HepG2 (cell line): ENCODE results near the gene MAP2K3. TPM values are rescaled to one million over a fixed set of nuclear protein-coding genes. Genes with fewer than 3 reads are reported as not detected.

Experiments
- HCFC1 ChIP-seq: fragments of 150-350 bp; IDR thresholded peaks from 2 replicates; pipeline ENCODE4 v1.6.1; 2014; ENCODE audit warnings: low read depth, low read length
- HNRNPK ChIP-seq: fragments of 200-400 bp; formaldehyde crosslinking; IDR thresholded peaks from 2 replicates; pipeline ENCODE4 v1.6.1; 2018; ENCODE audit warnings: low read length, low read depth, moderate library complexity, mild to moderate bottlenecking; ENCODE audit not compliant: poor library complexity, severe bottlenecking
- ISX ChIP-seq: sonication (generic); formaldehyde crosslinking; conservative IDR thresholded peaks from 2 replicates; pipeline ENCODE4 v1.5.0; 2020; ENCODE audit warnings: missing genetic modification reagents
- KLF16 ChIP-seq, 2 experiments: sonication (generic) in 1 of 2; formaldehyde crosslinking in 1 of 2; IDR thresholded peaks; 2 replicates each; pipeline versions ENCODE4 v1.6.1 to v1.8.0; 2016 to 2023; ENCODE audit warnings: missing genetic modification reagents in 2 of 2, missing compliant biosample characterization in 1 of 2
- PCBP1 ChIP-seq: fragments of 200-400 bp; formaldehyde crosslinking; IDR thresholded peaks from 2 replicates; pipeline ENCODE4 v1.6.1; 2017; ENCODE audit warnings: mild to moderate bottlenecking, low read depth, low read length, borderline replicate concordance
- POGZ ChIP-seq: sonication (generic); formaldehyde crosslinking; IDR thresholded peaks from 2 replicates; pipeline ENCODE4 v1.4.0; 2020; ENCODE audit warnings: mild to moderate bottlenecking, missing genetic modification reagents
- SRF ChIP-seq: IDR thresholded peaks from 2 replicates; pipeline ENCODE4 v1.6.1; 2011; ENCODE audit warnings: mild to moderate bottlenecking, low read depth, low read length, moderate library complexity
- TAF1 ChIP-seq: sonication (generic); formaldehyde crosslinking; IDR thresholded peaks from 2 replicates; pipeline ENCODE4 v1.4.0; 2020; ENCODE audit warnings: missing genetic modification reagents
- TBP ChIP-seq: sonication (generic); formaldehyde crosslinking; IDR thresholded peaks from 2 replicates; pipeline ENCODE4 v1.5.0; 2020; ENCODE audit warnings: missing genetic modification reagents
- TGIF2 ChIP-seq: IDR thresholded peaks from 2 replicates; pipeline ENCODE4 v1.6.1; 2016; ENCODE audit warnings: control low read depth, missing compliant biosample characterization
- THAP11 ChIP-seq: IDR thresholded peaks from 2 replicates; pipeline ENCODE4 v1.6.1; 2016; ENCODE audit warnings: missing biosample characterization, missing genetic modification reagents
- TOPORS ChIP-seq: sonication (generic); formaldehyde crosslinking; IDR thresholded peaks from 2 replicates; pipeline ENCODE4 v1.8.0; 2023; ENCODE audit warnings: mild to moderate bottlenecking, missing genetic modification reagents
- ZBTB7A ChIP-seq: sonication (generic); formaldehyde crosslinking; IDR thresholded peaks from 2 replicates; pipeline ENCODE4 v1.8.0; 2022; ENCODE audit warnings: mild to moderate bottlenecking, missing genetic modification reagents
- ZNF773 ChIP-seq: sonication (generic); formaldehyde crosslinking; IDR thresholded peaks from 2 replicates; pipeline ENCODE4 v1.4.0; 2020; ENCODE audit warnings: missing genetic modification reagents, borderline replicate concordance
- polyA plus RNA-seq, 8 experiments: library from polyadenylated mRNA; depleted of rRNA in 3 of 8; stranded (reverse) in 7 of 8; unstranded in 1 of 8; fragments of >200 nt; fragmentation: Illumina TruSeq in 4 of 8; extraction: Trizol in 4 of 8; gene quantifications; 2 replicates each; pipeline versions ENCODE4 v1.2.1 to v1.2.3, GENCODE V29; 2011 to 2016; ENCODE audit warnings: low read depth in 4 of 8, missing spikeins in 1 of 8, mixed read lengths in 1 of 8; ENCODE audit not compliant: insufficient read depth in 1 of 8
- total RNA-seq, 5 experiments: library from RNA; depleted of rRNA; stranded (reverse); fragments of >200 nt; fragmentation: Illumina TruSeq; extraction: Trizol; gene quantifications; 2 replicates each; pipeline ENCODE4 v1.2.3, GENCODE V29; 2016; ENCODE audit warnings: low read depth in 1 of 5
- TF ChIP-seq, protein P1 (sequence below), 2 experiments: sonication (generic) in 1 of 2; formaldehyde crosslinking in 1 of 2; IDR thresholded peaks; 2 replicates each; pipeline versions ENCODE4 v1.5.1 to v1.6.1; 2011 to 2020; ENCODE audit warnings: borderline replicate concordance in 1 of 2, low read depth in 1 of 2, low read length in 1 of 2, mild to moderate bottlenecking in 1 of 2, missing genetic modification reagents in 1 of 2, moderate library complexity in 1 of 2
- TF ChIP-seq, protein P2 (sequence below): sonication (generic); formaldehyde crosslinking; IDR thresholded peaks from 2 replicates; pipeline ENCODE4 v1.8.0; 2022; ENCODE audit warnings: low read depth, missing genetic modification reagents
- TF ChIP-seq, protein P3 (sequence below): sonication (generic); formaldehyde crosslinking; IDR thresholded peaks from 2 replicates; pipeline ENCODE4 v1.5.1; 2020; ENCODE audit warnings: mild to moderate bottlenecking, missing genetic modification reagents, moderate library complexity
- TF ChIP-seq, protein P4 (sequence below): sonication (generic); formaldehyde crosslinking; IDR thresholded peaks from 2 replicates; pipeline ENCODE4 v1.4.0; 2020; ENCODE audit warnings: missing genetic modification reagents

Gene MAP2K3
- total and polyA plus RNA-seq, 2 of the 13 experiments (the other 11 are each of a cell fraction or from before 2014, with no cell fraction given): 20.5 to 27.4 TPM

DNA sequence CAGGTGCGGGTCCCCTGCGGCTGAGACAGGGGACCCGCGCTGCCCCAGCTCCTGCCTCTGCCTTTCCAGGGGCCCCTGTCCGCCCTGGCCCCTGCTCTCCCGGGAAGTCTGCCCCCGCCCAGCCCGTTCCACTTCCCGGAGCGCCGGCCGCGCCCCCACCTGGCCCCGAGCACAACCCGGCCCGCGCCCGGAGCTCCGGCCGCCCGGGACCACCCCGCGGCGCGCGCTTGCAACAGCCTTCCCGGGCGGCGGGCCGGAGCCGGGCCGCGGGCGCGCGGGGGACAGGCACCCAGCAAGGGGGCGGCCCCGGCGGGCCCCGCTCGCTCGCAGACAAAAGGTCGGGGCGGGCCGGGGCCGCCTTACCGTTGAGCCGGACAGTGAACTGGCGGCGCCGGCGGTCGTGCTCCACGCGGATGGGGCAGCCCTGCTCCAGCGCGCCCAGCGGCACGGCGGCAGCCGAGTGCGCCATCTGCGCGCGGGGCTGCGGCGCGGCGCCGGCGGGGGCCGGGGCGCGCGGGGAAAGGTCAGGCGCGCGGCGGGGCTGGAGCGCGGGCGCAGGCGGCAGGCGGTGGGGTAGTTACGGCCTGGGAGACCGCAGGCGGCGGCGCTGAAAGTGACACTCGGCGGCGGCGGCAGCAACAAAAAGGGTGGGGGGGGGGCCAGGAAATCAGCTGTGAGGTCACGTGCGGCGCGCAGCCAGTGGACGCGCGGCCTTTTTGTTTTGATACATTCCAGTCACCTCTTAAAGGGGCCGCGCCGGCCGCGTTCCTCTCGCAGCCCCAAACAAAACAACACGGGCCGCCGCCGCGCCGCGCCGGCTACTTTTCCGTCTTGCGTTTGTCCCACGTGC, 31.5 kb upstream of the MAP2K3 start, which contains the start of gene NATD1 (continued):
- TF ChIP-seq, protein P1, sequence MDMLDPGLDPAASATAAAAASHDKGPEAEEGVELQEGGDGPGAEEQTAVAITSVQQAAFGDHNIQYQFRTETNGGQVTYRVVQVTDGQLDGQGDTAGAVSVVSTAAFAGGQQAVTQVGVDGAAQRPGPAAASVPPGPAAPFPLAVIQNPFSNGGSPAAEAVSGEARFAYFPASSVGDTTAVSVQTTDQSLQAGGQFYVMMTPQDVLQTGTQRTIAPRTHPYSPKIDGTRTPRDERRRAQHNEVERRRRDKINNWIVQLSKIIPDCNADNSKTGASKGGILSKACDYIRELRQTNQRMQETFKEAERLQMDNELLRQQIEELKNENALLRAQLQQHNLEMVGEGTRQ (IDR thresholded peaks at IDR 0.05; ENCODE audit: low read depth, low read length): peak; percentile 89
- TF ChIP-seq, protein P1 (CRISPR knock-in tag; IDR thresholded peaks at IDR 0.05; ENCODE audit: borderline replicate concordance): peak; percentile 91; the same call in 1 of the 2 replicates
- no peak for TF ChIP-seq TOPORS
- TF ChIP-seq TBP (CRISPR knock-in tag): no peak
- 0 out of 2 replicates have a peak, but pooled peaks have one; percentile 37 for TF ChIP-seq THAP11 (CRISPR knock-in tag)
- 0 out of 2 replicates have a peak, but pooled peaks have one; percentile 33 for TF ChIP-seq POGZ
- no peak for TF ChIP-seq ZBTB7A (CRISPR knock-in tag)
- TF ChIP-seq ZNF773: no peak
- no peak for TF ChIP-seq HCFC1
- peak; percentile 93 for TF ChIP-seq HNRNPK
- peak; percentile 34; the same call in 1 of the 2 replicates for TF ChIP-seq TGIF2 (CRISPR knock-in tag)
- TF ChIP-seq, protein P2, sequence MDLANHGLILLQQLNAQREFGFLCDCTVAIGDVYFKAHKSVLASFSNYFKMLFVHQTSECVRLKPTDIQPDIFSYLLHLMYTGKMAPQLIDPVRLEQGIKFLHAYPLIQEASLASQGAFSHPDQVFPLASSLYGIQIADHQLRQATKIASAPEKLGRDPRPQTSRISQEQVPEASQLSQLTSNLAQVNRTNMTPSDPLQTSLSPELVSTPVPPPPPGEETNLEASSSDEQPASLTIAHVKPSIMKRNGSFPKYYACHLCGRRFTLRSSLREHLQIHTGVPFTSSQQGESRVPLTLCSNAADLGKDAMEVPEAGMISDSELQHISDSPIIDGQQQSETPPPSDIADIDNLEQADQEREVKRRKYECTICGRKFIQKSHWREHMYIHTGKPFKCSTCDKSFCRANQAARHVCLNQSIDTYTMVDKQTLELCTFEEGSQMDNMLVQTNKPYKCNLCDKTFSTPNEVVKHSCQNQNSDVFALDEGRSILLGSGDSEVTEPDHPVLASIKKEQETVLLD (CRISPR knock-in tag): no peak
- TF ChIP-seq PCBP1: peak; percentile 88; the same call in 1 of the 2 replicates
- TF ChIP-seq, protein P3, sequence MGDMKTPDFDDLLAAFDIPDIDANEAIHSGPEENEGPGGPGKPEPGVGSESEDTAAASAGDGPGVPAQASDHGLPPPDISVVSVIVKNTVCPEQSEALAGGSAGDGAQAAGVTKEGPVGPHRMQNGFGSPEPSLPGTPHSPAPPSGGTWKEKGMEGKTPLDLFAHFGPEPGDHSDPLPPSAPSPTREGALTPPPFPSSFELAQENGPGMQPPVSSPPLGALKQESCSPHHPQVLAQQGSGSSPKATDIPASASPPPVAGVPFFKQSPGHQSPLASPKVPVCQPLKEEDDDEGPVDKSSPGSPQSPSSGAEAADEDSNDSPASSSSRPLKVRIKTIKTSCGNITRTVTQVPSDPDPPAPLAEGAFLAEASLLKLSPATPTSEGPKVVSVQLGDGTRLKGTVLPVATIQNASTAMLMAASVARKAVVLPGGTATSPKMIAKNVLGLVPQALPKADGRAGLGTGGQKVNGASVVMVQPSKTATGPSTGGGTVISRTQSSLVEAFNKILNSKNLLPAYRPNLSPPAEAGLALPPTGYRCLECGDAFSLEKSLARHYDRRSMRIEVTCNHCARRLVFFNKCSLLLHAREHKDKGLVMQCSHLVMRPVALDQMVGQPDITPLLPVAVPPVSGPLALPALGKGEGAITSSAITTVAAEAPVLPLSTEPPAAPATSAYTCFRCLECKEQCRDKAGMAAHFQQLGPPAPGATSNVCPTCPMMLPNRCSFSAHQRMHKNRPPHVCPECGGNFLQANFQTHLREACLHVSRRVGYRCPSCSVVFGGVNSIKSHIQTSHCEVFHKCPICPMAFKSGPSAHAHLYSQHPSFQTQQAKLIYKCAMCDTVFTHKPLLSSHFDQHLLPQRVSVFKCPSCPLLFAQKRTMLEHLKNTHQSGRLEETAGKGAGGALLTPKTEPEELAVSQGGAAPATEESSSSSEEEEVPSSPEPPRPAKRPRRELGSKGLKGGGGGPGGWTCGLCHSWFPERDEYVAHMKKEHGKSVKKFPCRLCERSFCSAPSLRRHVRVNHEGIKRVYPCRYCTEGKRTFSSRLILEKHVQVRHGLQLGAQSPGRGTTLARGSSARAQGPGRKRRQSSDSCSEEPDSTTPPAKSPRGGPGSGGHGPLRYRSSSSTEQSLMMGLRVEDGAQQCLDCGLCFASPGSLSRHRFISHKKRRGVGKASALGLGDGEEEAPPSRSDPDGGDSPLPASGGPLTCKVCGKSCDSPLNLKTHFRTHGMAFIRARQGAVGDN: peak; percentile 33; the same call in 1 of the 2 replicates
- TF ChIP-seq ISX (CRISPR knock-in tag): no peak
- 0 out of 4 replicates have a peak, but pooled peaks of 1 of the 2 experiments have one; percentile 40 for TF ChIP-seq KLF16 (CRISPR knock-in tag; IDR thresholded peaks at IDR 0.05)
- no peak for TF ChIP-seq SRF
- peak; percentile 32; the same call in 1 of the 2 replicates for TF ChIP-seq TAF1 (CRISPR knock-in tag)
- TF ChIP-seq, protein P4, sequence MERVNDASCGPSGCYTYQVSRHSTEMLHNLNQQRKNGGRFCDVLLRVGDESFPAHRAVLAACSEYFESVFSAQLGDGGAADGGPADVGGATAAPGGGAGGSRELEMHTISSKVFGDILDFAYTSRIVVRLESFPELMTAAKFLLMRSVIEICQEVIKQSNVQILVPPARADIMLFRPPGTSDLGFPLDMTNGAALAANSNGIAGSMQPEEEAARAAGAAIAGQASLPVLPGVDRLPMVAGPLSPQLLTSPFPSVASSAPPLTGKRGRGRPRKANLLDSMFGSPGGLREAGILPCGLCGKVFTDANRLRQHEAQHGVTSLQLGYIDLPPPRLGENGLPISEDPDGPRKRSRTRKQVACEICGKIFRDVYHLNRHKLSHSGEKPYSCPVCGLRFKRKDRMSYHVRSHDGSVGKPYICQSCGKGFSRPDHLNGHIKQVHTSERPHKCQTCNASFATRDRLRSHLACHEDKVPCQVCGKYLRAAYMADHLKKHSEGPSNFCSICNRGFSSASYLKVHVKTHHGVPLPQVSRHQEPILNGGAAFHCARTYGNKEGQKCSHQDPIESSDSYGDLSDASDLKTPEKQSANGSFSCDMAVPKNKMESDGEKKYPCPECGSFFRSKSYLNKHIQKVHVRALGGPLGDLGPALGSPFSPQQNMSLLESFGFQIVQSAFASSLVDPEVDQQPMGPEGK (CRISPR knock-in tag): peak; percentile 62
